ENCODE measurements around the gene LRRC45. TPM values are rescaled to one million over a fixed set of nuclear protein-coding genes. Genes with fewer than 3 reads are reported as not detected.

Gene LRRC45
- total and polyA plus RNA-seq, 9 donors, result 0.67 to 16.4 (median 7.1) TPM

GRCh38 chr17:81996232-81996756, 26.8 kb upstream of the LRRC45 start:
- Histone ChIP-seq H3K4me3 (no peak overlapping the region), H3K36me3 (no peaks in the 10 kb centered on the region), H3K9me3 (no peaks in the 10 kb centered on the region), H3K4me1 (ENCODE audit: insufficient read depth) (no peaks in the 10 kb centered on the region), H3K27ac (no peak overlapping the region), H3K27me3 (no peaks in the 10 kb centered on the region)
- intact Hi-C loops (cut with DNase I), result loop anchor here in 1 of 4 donors (10.0 kb wide), 1 partner anchor 59 kb away; the partner anchor contains the start of genes GPS1 and RFNG
- no peak for DNase-seq
- WGBS, 3 donors, result 87 to 91% (median 90%) methylated on average over 27 to 28 of the region's 28 CpGs
- TF ChIP-seq, protein P1, sequence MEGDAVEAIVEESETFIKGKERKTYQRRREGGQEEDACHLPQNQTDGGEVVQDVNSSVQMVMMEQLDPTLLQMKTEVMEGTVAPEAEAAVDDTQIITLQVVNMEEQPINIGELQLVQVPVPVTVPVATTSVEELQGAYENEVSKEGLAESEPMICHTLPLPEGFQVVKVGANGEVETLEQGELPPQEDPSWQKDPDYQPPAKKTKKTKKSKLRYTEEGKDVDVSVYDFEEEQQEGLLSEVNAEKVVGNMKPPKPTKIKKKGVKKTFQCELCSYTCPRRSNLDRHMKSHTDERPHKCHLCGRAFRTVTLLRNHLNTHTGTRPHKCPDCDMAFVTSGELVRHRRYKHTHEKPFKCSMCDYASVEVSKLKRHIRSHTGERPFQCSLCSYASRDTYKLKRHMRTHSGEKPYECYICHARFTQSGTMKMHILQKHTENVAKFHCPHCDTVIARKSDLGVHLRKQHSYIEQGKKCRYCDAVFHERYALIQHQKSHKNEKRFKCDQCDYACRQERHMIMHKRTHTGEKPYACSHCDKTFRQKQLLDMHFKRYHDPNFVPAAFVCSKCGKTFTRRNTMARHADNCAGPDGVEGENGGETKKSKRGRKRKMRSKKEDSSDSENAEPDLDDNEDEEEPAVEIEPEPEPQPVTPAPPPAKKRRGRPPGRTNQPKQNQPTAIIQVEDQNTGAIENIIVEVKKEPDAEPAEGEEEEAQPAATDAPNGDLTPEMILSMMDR (IDR thresholded peaks at IDR 0.05), result no peak
- TF ChIP-seq EP300 (IDR thresholded peaks at IDR 0.05), result no peak

DNA sequence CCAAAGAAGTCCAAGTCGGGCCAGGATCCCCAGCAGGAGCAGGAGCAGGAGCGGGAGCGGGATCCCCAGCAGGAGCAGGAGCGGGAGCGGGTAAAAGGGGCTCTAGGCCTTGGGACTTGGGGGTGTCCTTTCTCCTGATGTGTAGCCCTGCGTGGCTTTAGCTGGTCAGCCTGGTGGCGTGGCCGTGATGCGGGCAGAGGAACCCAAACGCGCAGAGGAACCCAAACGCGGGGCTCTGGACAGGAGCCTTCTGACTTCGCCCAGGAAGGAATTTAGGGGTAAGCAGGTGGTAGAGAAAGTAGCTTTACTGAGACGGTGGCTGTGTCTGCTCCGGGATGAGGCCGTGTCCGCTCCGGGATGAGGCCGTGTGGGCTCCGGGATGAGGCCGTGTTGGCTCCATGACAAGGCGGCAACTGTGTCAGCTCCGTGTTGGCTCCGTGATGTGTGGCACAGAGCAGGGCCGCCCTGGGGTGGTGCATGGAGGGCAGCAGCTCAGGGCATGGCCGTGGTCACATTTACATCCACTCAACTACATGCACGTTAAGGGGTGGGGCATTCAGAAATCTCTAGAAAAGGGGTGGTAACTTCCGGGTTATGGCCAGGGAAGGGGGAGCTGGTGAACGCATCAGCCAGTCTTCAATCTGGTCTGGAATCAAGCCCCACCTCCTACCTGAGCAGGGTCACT, 26.2 kb upstream of the LRRC45 start:
- H3K36me3 ChIP-seq, result no peaks in the 10 kb centered on the region
- TF ChIP-seq POLR2A (IDR thresholded peaks at IDR 0.05) (no peak), EP300 (IDR thresholded peaks at IDR 0.05) (no peak)
- TF ChIP-seq, protein P1 (IDR thresholded peaks at IDR 0.05), result no peak
- 92 to 94% (median 93%) methylated on average over 30 of the region's 30 CpGs for WGBS, 3 donors
- DNase-seq, result no peak
- intact Hi-C loops (cut with DNase I), result loop anchor here in 1 of 4 donors (10.0 kb wide), 1 partner anchor 58 kb away; the partner anchor contains the start of genes GPS1 and RFNG
- no peaks in the 10 kb centered on the region for H3K27me3 ChIP-seq
- H3K9me3 ChIP-seq, result no peaks in the 10 kb centered on the region
- no peak overlapping the region for H3K4me3 ChIP-seq
- H3K4me1 ChIP-seq (ENCODE audit: insufficient read depth), result no peaks in the 10 kb centered on the region
- H3K27ac ChIP-seq, result no peak overlapping the region

DNA sequence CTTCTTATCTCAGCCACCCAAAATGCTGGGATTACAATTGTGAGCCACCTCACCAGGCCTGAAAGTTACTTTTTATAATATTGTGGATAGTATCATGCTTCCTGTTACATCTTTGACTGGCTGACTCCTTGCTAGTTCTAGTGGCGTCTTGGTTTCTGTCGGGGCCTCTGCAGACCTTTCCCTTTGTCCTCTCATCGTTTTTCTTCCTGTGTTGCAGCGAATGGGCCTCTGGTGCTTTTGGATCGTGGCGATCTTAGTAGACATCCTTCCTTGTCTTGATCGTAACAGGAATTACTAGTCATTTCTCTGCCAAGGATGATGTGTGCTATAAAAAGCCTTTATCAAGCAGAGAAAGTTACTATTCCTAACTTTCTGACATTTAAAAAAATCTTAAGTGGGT, 24.9 kb upstream of the LRRC45 start:
- Histone ChIP-seq H3K27me3 (no peaks in the 10 kb centered on the region), H3K4me3 (no peak overlapping the region), H3K4me1 (ENCODE audit: insufficient read depth) (peaks cover under 1% of the 10 kb centered on the region), H3K27ac (no peak overlapping the region), H3K36me3 (no peaks in the 10 kb centered on the region), H3K9me3 (no peaks in the 10 kb centered on the region)
- 85 to 88% (median 85%) methylated on average over 7 of the region's 7 CpGs for WGBS, 3 donors
- no peak for DNase-seq
- intact Hi-C loops (cut with DNase I), result loop anchor here in 1 of 4 donors (10.0 kb wide), 1 partner anchor 57 kb away; the partner anchor contains the start of genes GPS1 and RFNG
- TF ChIP-seq POLR2A (IDR thresholded peaks at IDR 0.05), result no peak
- TF ChIP-seq, protein P1 (IDR thresholded peaks at IDR 0.05), result no peak
- no peak for TF ChIP-seq EP300 (IDR thresholded peaks at IDR 0.05)

DNA sequence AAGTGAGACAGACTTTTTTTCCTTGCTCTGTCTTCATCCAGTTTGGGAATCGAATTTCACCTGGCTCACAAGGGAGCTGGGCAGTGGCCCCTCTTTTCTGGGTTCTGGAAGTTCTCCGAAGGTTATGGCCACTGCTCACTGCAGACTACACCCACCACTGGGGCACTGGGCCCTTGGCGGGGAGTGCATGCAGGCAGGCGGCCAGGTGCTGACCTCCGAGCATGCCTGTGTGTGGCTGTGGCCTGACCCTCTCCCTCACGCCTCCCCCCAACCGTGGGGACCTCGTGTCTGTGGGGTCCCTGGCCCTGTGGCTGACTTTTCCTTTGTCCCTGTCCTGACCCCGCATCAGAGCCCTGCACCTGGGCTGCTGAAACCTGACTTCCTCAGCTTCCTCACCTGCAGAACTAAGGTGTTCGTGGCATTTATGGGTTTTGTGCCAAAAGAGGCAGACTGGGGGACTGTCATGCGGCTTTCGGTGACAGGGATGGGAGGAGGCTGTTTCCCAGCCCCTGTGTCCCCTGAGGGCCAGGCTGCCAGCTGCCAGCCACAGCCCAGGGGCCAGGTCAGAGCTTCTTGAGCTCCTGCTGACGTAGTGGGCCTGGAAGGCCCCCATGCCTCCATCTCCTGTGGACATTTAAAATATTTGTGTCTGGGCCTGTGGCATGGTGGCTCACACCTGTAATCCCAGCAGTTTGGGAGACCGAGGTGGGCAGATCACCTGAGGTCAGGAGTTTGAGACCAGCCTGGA, 24.2 kb upstream of the LRRC45 start:
- H3K36me3 ChIP-seq, result no peaks in the 10 kb centered on the region

More for the DNA sequence above, 24.2 kb upstream of the LRRC45 start:
- Histone ChIP-seq H3K9me3 (no peaks in the 10 kb centered on the region), H3K4me1 (ENCODE audit: insufficient read depth) (peaks cover 5% of the 10 kb centered on the region), H3K4me3 (no peak overlapping the region), H3K27ac (no peak overlapping the region), H3K27me3 (no peaks in the 10 kb centered on the region)
- intact Hi-C loops (cut with DNase I), result loop anchor here in 1 of 4 donors (10.0 kb wide), 1 partner anchor 56 kb away; the partner anchor contains the start of genes GPS1 and RFNG
- no peak for DNase-seq
- WGBS, 3 donors, result 87 to 91% (median 88%) methylated on average over 14 of the region's 14 CpGs
- TF ChIP-seq POLR2A (IDR thresholded peaks at IDR 0.05) (no peak), EP300 (IDR thresholded peaks at IDR 0.05) (no peak)
- TF ChIP-seq, protein P1 (IDR thresholded peaks at IDR 0.05), result no peak
